CD4-positive, alpha-beta T cell (primary cell): Measurements from ENCODE around the gene MICAL2. TPM values are rescaled to one million over a fixed set of nuclear protein-coding genes. Genes with fewer than 3 reads are reported as not detected.

Experiments used
- ATAC-seq: fragments of 200-7000 bp; cut with Tn5 transposase; one replicate; pipeline ENCODE4 v1.10.0; 2022; ENCODE audit warnings: mild to moderate bottlenecking; ENCODE audit not compliant: poor library complexity
- CTCF ChIA-PET: fragments of 350-600 bp; sonication (Branson Sonifier 250); formaldehyde crosslinking; loops from one replicate; lab custom pipeline; 2021; ENCODE audit warnings: antibody characterized with exemption, inconsistent platforms; lab: Charles Lee
- POLR2A ChIA-PET: fragments of 350-600 bp; sonication (Branson Sonifier 250); formaldehyde crosslinking; loops from one replicate; lab custom pipeline; 2021; ENCODE audit warnings: antibody characterized with exemption, inconsistent platforms; lab: Charles Lee
- DNase-seq, 14 experiments: peaks; one replicate each; pipeline ENCODE4 v3.0.0-alpha.2; 2013 to 2020; ENCODE audit warnings: mixed read lengths in 2 of 14
- H3K27ac ChIP-seq, 2 donors: one replicate each; pipeline versions ENCODE4 v1.5.1 to v1.7.0; 2013; ENCODE audit warnings: low read length in 2 of 2, low read depth in 1 of 2, mild to moderate bottlenecking in 1 of 2
- H3K27me3 ChIP-seq, 2 experiments: 1 replicate in 1 of 2; 2 replicates in 1 of 2; pipeline versions ENCODE4 v1.6.1 to v1.7.0; 2013; ENCODE audit warnings: low read length in 2 of 2, control low read depth in 1 of 2, mild to moderate bottlenecking in 1 of 2, moderate library complexity in 1 of 2; ENCODE audit not compliant: insufficient read depth in 2 of 2, control insufficient read depth in 1 of 2
- H3K36me3 ChIP-seq: one replicate; pipeline ENCODE4 v1.6.1; 2013; ENCODE audit warnings: low read length, control low read depth; ENCODE audit not compliant: insufficient read depth
- H3K4me1 ChIP-seq: one replicate; pipeline ENCODE4 v1.6.1; 2013; ENCODE audit warnings: low read length, control low read depth; ENCODE audit not compliant: insufficient read depth
- H3K4me3 ChIP-seq: one replicate; pipeline ENCODE4 v1.5.1; 2013; ENCODE audit warnings: mild to moderate bottlenecking, low read length, moderate library complexity
- H3K9me3 ChIP-seq, 2 experiments: 1 replicate in 1 of 2; 2 replicates in 1 of 2; pipeline versions ENCODE4 v1.6.1 to v1.7.0; 2013; ENCODE audit warnings: low read length in 2 of 2, mild to moderate bottlenecking in 2 of 2, control low read depth in 1 of 2, moderate library complexity in 1 of 2; ENCODE audit not compliant: control insufficient read depth in 1 of 2, insufficient read depth in 1 of 2
- H3K27ac Mint-ChIP-seq: one replicate; pipeline ENCODE4 v1.8.0; 2020; ENCODE audit warnings: mixed read lengths
- H3K27me3 Mint-ChIP-seq: one replicate; pipeline ENCODE4 v1.8.0; 2021; ENCODE audit warnings: mixed read lengths
- H3K36me3 Mint-ChIP-seq: one replicate; pipeline ENCODE4 v1.8.0; 2021; ENCODE audit warnings: low read depth, mixed read lengths
- H3K4me1 Mint-ChIP-seq: one replicate; pipeline ENCODE4 v1.8.0; 2021; ENCODE audit warnings: low read depth, mixed read lengths
- H3K4me3 Mint-ChIP-seq: one replicate; pipeline ENCODE4 v1.8.0; 2020; ENCODE audit warnings: mild to moderate bottlenecking, mixed read lengths
- H3K9me3 Mint-ChIP-seq: one replicate; pipeline ENCODE4 v1.8.0; 2020; ENCODE audit warnings: mixed read lengths
- CTCF ChIP-seq: fragments of 200-600 bp; IDR thresholded peaks from one replicate; pipeline ENCODE4 v1.8.0; 2022; ENCODE audit warnings: antibody characterized with exemption, mild to moderate bottlenecking
- intact Hi-C, 2 experiments: fragments of 100-400 bp; cut with DNase I in 1 of 2; cut with micrococcal nuclease in 1 of 2; formaldehyde crosslinking; loops; one replicate each; pipeline versions ENCODE4 v1.15.1 to v1.9.0; 2023 to 2025; cut with DNase I, micrococcal nuclease
- total RNA-seq, 174 experiments: library from RNA in 2 of 174; stranded (reverse) in 2 of 174; gene quantifications; one replicate each; pipeline ENCODE4 v1.2.3 and lab custom pipeline; 2021 to 2026

The MICAL2 gene
- total RNA-seq, 2 experiments from 2014 or later = 12.8 to 14.1 TPM

GRCh38 chr11:12209096-12209495 lies 98.7 kb downstream of the MICAL2 start:
- H3K27me3 ChIP-seq = no peaks in the 10 kb centered on the region
- no peak overlapping the region for H3K27ac ChIP-seq
- intact Hi-C loops = no loop called here
- H3K27ac Mint-ChIP-seq = no peak overlapping the region
- peaks cover 15% of the 10 kb centered on the region for H3K4me1 Mint-ChIP-seq
- ChIA-PET CTCF (no interaction called here), POLR2A (interaction anchor here (1.2 kb wide), 1 partner anchor 16 kb away, joined by 3 read pairs; no protein-coding TSS in a partner anchor)
- no peaks in the 10 kb centered on the region for H3K9me3 Mint-ChIP-seq
- H3K9me3 ChIP-seq = no peaks in the 10 kb centered on the region
- TF ChIP-seq CTCF = no peak
- no peak overlapping the region for H3K4me3 ChIP-seq
- DNase-seq = no peak
- peaks cover 73% of the 10 kb centered on the region for H3K36me3 Mint-ChIP-seq
- H3K4me1 ChIP-seq = no peaks in the 10 kb centered on the region
- H3K4me3 Mint-ChIP-seq = no peak overlapping the region
- H3K27me3 Mint-ChIP-seq = no peaks in the 10 kb centered on the region
- H3K36me3 ChIP-seq = peaks cover 63% of the 10 kb centered on the region
- no peak for ATAC-seq

GRCh38 chr11:12210200-12210599 lies 99.8 kb downstream of the MICAL2 start:
- POLR2A ChIA-PET = no interaction called here
- TF ChIP-seq CTCF = no peak
- intact Hi-C loops = no loop called here
- H3K4me3 ChIP-seq = no peak overlapping the region
- peaks cover 84% of the 10 kb centered on the region for H3K36me3 Mint-ChIP-seq
- CTCF ChIA-PET = no interaction called here
- no peaks in the 10 kb centered on the region for H3K27me3 ChIP-seq
- no peaks in the 10 kb centered on the region for H3K9me3 ChIP-seq
- no peak overlapping the region for H3K4me3 Mint-ChIP-seq
- no peak for DNase-seq
- H3K27ac ChIP-seq = no peak overlapping the region
- ATAC-seq = no peak
- peaks cover 68% of the 10 kb centered on the region for H3K36me3 ChIP-seq
- H3K9me3 Mint-ChIP-seq = no peaks in the 10 kb centered on the region
- peaks cover 2% of the 10 kb centered on the region for H3K4me1 ChIP-seq
- peaks cover 10% of the 10 kb centered on the region for H3K4me1 Mint-ChIP-seq
- H3K27me3 Mint-ChIP-seq = no peaks in the 10 kb centered on the region
- H3K27ac Mint-ChIP-seq = no peak overlapping the region

GRCh38 chr11:12211331-12212065 lies 101.1 kb downstream of the MICAL2 start:
- Mint-ChIP-seq H3K27me3 (no peaks in the 10 kb centered on the region), H3K4me3 (no peak overlapping the region), H3K4me1 (peaks cover 18% of the 10 kb centered on the region), H3K9me3 (no peaks in the 10 kb centered on the region), H3K27ac (no peak overlapping the region), H3K36me3 (peaks cover 85% of the 10 kb centered on the region)
- POLR2A ChIA-PET = no interaction called here
- Histone ChIP-seq H3K27ac (no peak overlapping the region), H3K27me3 (no peaks in the 10 kb centered on the region), H3K36me3 (peaks cover 67% of the 10 kb centered on the region), H3K4me1 (peaks cover 2% of the 10 kb centered on the region), H3K9me3 (no peaks in the 10 kb centered on the region), H3K4me3 (no peak overlapping the region)
- intact Hi-C loops = no loop called here
- CTCF ChIA-PET = no interaction called here
- ATAC-seq (no peak), DNase-seq (no peak)
- no peak for TF ChIP-seq CTCF
